Measurements from ENCODE around the gene PRIM1. TPM values are rescaled to one million over a fixed set of nuclear protein-coding genes. Genes with fewer than 3 reads are reported as not detected.

Gene PRIM1
- total RNA-seq, 2 experiments from 2014 or later, result 5.3 to 6.1 TPM

GRCh38 chr12:56785874-56786273, 33.8 kb upstream of the PRIM1 start:
- ATAC-seq (ENCODE audit: poor library complexity) (no peak), DNase-seq (no peak)
- Histone ChIP-seq H3K4me1 (ENCODE audit: insufficient read depth, low read length) (no peaks in the 10 kb centered on the region), H3K27ac (ENCODE audit: low read depth in 1 of 2, low read length in 2 of 2) (no peak overlapping the region), H3K27me3 (ENCODE audit: control insufficient read depth in 1 of 2, insufficient read depth in 2 of 2, low read length in 2 of 2) (no peaks in the 10 kb centered on the region), H3K36me3 (ENCODE audit: insufficient read depth, low read length) (no peaks in the 10 kb centered on the region), H3K9me3 (ENCODE audit: control insufficient read depth in 1 of 2, insufficient read depth in 1 of 2, low read length in 2 of 2) (no peaks in the 10 kb centered on the region), H3K4me3 (ENCODE audit: low read length) (no peak overlapping the region)
- Mint-ChIP-seq H3K27ac (no peak overlapping the region), H3K27me3 (no peaks in the 10 kb centered on the region), H3K36me3 (ENCODE audit: low read depth) (no peaks in the 10 kb centered on the region), H3K4me1 (ENCODE audit: low read depth) (no peaks in the 10 kb centered on the region), H3K4me3 (no peak overlapping the region), H3K9me3 (no peaks in the 10 kb centered on the region)
- intact Hi-C loops (cut with DNase I, micrococcal nuclease), result no loop called here
- CTCF ChIA-PET, result no interaction called here
- TF ChIP-seq, protein P1, sequence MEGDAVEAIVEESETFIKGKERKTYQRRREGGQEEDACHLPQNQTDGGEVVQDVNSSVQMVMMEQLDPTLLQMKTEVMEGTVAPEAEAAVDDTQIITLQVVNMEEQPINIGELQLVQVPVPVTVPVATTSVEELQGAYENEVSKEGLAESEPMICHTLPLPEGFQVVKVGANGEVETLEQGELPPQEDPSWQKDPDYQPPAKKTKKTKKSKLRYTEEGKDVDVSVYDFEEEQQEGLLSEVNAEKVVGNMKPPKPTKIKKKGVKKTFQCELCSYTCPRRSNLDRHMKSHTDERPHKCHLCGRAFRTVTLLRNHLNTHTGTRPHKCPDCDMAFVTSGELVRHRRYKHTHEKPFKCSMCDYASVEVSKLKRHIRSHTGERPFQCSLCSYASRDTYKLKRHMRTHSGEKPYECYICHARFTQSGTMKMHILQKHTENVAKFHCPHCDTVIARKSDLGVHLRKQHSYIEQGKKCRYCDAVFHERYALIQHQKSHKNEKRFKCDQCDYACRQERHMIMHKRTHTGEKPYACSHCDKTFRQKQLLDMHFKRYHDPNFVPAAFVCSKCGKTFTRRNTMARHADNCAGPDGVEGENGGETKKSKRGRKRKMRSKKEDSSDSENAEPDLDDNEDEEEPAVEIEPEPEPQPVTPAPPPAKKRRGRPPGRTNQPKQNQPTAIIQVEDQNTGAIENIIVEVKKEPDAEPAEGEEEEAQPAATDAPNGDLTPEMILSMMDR (IDR thresholded peaks at IDR 0.05), result no peak
- POLR2A ChIA-PET, result no interaction called here

- Histone ChIP-seq H3K36me3 (ENCODE audit: insufficient read depth, low read length) (no peaks in the 10 kb centered on the region), H3K4me1 (ENCODE audit: insufficient read depth, low read length) (no peaks in the 10 kb centered on the region), H3K27me3 (ENCODE audit: control insufficient read depth in 1 of 2, insufficient read depth in 2 of 2, low read length in 2 of 2) (no peaks in the 10 kb centered on the region), H3K9me3 (ENCODE audit: control insufficient read depth in 1 of 2, insufficient read depth in 1 of 2, low read length in 2 of 2) (no peaks in the 10 kb centered on the region), H3K27ac (ENCODE audit: low read depth in 1 of 2, low read length in 2 of 2) (no peak overlapping the region), H3K4me3 (ENCODE audit: low read length) (no peak overlapping the region)
- Mint-ChIP-seq H3K4me1 (ENCODE audit: low read depth) (no peaks in the 10 kb centered on the region), H3K36me3 (ENCODE audit: low read depth) (no peaks in the 10 kb centered on the region), H3K27me3 (no peaks in the 10 kb centered on the region), H3K27ac (no peak overlapping the region), H3K4me3 (no peak overlapping the region), H3K9me3 (no peaks in the 10 kb centered on the region)
- ChIA-PET CTCF (no interaction called here), POLR2A (no interaction called here)
- TF ChIP-seq, protein P1 (IDR thresholded peaks at IDR 0.05), result no peak
- ATAC-seq (ENCODE audit: poor library complexity), result no peak
- intact Hi-C loops (cut with DNase I, micrococcal nuclease), result no loop called here
- DNase-seq, result no peak
Measured at GRCh38 chr12:56785141-56785865, 33.2 kb upstream of the PRIM1 start.

- H3K9me3 ChIP-seq (ENCODE audit: control insufficient read depth in 1 of 2, insufficient read depth in 1 of 2, low read length in 2 of 2), result no peaks in the 10 kb centered on the region
- no peaks in the 10 kb centered on the region for H3K4me1 ChIP-seq (ENCODE audit: insufficient read depth, low read length)
- ChIA-PET CTCF (no interaction called here), POLR2A (no interaction called here)
- H3K27me3 ChIP-seq (ENCODE audit: control insufficient read depth in 1 of 2, insufficient read depth in 2 of 2, low read length in 2 of 2), result no peaks in the 10 kb centered on the region
- H3K9me3 Mint-ChIP-seq, result no peaks in the 10 kb centered on the region
- ATAC-seq (ENCODE audit: poor library complexity) (no peak), DNase-seq (no peak)
- no peak overlapping the region for H3K4me3 Mint-ChIP-seq
- no peak overlapping the region for H3K27ac ChIP-seq (ENCODE audit: low read depth in 1 of 2, low read length in 2 of 2)
- H3K27ac Mint-ChIP-seq, result no peak overlapping the region
- H3K36me3 Mint-ChIP-seq (ENCODE audit: low read depth), result no peaks in the 10 kb centered on the region
- H3K4me3 ChIP-seq (ENCODE audit: low read length), result no peak overlapping the region
- H3K4me1 Mint-ChIP-seq (ENCODE audit: low read depth), result no peaks in the 10 kb centered on the region
- intact Hi-C loops (cut with DNase I, micrococcal nuclease), result no loop called here
- no peaks in the 10 kb centered on the region for H3K27me3 Mint-ChIP-seq
- H3K36me3 ChIP-seq (ENCODE audit: insufficient read depth, low read length), result no peaks in the 10 kb centered on the region
- TF ChIP-seq, protein P1 (IDR thresholded peaks at IDR 0.05), result no peak
Measured at GRCh38 chr12:56781726-56782125, 29.6 kb upstream of the PRIM1 start.
